Spinal cord (tissue), 10 donors: ENCODE data around the gene CACNA1D. TPM values are rescaled to one million over a fixed set of nuclear protein-coding genes. Genes with fewer than 3 reads are reported as not detected.

ENCODE experiments used
- DNase-seq, 6 donors: peaks; one replicate each; pipeline versions ENCODE4 v3.0.0 to v3.0.0-alpha.2; 2013 to 2015; ENCODE audit warnings: low spot score in 6 of 6, low read depth in 4 of 6
- H3K27ac ChIP-seq: one replicate; pipeline ENCODE4 v1.5.1; 2013; ENCODE audit warnings: low read depth, low read length, control low read depth
- H3K27me3 ChIP-seq: one replicate; pipeline ENCODE4 v1.6.1; 2013; ENCODE audit warnings: low read length; ENCODE audit not compliant: control insufficient read depth, insufficient read depth
- H3K36me3 ChIP-seq: one replicate; pipeline ENCODE4 v1.6.1; 2013; ENCODE audit warnings: low read length; ENCODE audit not compliant: control insufficient read depth, insufficient read depth
- H3K4me1 ChIP-seq: one replicate; pipeline ENCODE4 v1.6.1; 2013; ENCODE audit warnings: low read length; ENCODE audit not compliant: control insufficient read depth, insufficient read depth
- H3K4me3 ChIP-seq: one replicate; pipeline ENCODE4 v1.5.1; 2013; ENCODE audit warnings: low read depth, low read length, control low read depth
- H3K9me3 ChIP-seq: one replicate; pipeline ENCODE4 v1.6.1; 2013; ENCODE audit warnings: low read length; ENCODE audit not compliant: control insufficient read depth, insufficient read depth
- WGBS: methylation state at CpG from one replicate; pipeline ENCODE4 v1.1.5; 2013; ENCODE audit warnings: missing lambda C conversion rate; ENCODE audit not compliant: insufficient coverage; 5-methylcytosine and 5-hydroxymethylcytosine counted together
- polyA plus RNA-seq, 2 donors: library from polyadenylated mRNA; unstranded; fragments of 120-200 nt; gene quantifications; one replicate each; pipeline ENCODE4 v1.2.1, GENCODE V29; 2013; ENCODE audit not compliant: insufficient read length in 2 of 2
- total RNA-seq, 2 donors: library from RNA; depleted of rRNA in 1 of 2; stranded (reverse); fragments of 120-200 nt in 1 of 2; fragments of >200 nt in 1 of 2; gene quantifications; one replicate each; pipeline versions ENCODE4 v1.2.3 to v1.2.4, GENCODE V29; 2013 to 2014
- donor health status: healthy.

The CACNA1D gene
- total and polyA plus RNA-seq, 4 donors = 14.1 to 37.5 (median 24.4) TPM

DNA sequence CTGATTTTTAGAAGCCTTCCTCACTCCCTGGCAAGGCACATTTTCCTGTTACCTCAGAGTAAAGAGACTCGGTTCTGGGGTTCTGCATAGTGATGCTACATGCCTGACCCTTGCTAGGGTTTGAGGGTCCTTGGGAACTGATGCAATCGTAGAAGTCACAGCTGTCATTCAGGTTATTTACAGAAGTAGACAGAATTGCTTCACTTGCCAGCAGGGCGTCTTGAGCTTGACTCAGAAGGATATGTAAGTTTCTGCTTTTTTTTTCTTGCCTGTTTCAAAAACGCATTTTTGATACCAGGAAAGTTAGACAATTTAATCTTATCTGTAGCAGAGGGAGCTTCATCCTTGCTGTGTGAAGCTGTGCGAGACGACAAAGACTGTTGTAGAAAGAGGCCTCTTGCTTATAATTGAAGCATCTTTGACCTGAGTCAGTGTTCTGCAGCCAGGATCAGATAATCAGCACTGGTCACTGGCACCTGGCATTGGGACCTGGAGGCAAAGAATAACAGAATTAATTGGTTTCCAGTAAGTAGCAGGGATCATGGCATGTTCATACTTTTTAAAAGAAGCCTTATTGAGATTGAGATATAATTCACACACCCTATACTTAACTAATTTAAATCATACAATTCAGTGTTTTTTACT, 24.8 kb downstream of the CACNA1D start:
- Histone ChIP-seq H3K9me3 (no peaks in the 10 kb centered on the region), H3K36me3 (no peaks in the 10 kb centered on the region), H3K27me3 (no peaks in the 10 kb centered on the region), H3K4me1 (no peaks in the 10 kb centered on the region), H3K27ac (no peak overlapping the region), H3K4me3 (no peak overlapping the region)
- 74% methylated on average over 4 of the region's 6 CpGs for WGBS
- DNase-seq = no peak

DNA sequence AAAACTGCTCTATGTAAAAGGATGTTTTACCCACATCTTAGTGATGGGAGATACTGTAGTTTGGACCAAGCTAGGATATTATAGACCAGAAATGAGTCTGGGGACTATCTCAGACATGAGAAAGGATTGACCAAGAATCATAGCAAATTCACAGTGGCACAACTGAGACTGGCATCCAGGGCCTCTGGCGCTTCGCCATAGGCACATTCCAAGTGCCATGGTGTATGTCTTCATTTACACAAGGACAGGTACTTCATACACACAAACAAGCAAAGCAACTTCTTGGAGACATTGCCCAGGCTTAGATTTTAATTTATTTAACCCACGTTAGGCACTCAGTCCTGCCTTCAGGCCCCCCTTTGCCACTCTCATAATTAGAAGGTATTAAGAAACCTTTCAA, 28.9 kb downstream of the CACNA1D start:
- no peaks in the 10 kb centered on the region for H3K9me3 ChIP-seq
- 94% methylated on average over 2 of the region's 3 CpGs for WGBS
- peaks cover 4% of the 10 kb centered on the region for H3K4me1 ChIP-seq
- no peak for DNase-seq
- H3K36me3 ChIP-seq = no peaks in the 10 kb centered on the region
- H3K4me3 ChIP-seq = no peak overlapping the region
- H3K27me3 ChIP-seq = no peaks in the 10 kb centered on the region
- H3K27ac ChIP-seq = no peak overlapping the region

DNA sequence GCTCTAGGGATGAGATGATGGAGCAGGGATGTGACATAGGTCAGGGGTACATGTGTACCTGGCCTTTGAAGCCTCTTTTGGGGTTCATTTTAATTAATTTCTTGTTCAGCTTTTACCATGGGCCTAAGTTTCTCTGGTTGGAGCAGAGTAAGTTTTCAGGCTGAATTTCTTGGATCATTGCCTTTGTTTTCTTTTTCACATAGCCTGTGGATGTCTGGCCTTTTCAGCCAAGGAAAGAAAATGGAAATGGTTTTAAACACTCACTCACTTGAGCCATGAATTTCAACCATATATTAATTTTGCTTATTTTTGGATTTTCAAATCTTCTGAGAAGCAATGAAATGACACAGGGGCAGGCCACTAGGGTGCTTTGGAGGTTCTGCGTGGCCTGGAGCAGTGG, 30.2 kb downstream of the CACNA1D start:
- Histone ChIP-seq H3K4me3 (no peak overlapping the region), H3K27ac (peak overlapping the region; percentile 35), H3K27me3 (no peaks in the 10 kb centered on the region), H3K36me3 (no peaks in the 10 kb centered on the region), H3K4me1 (peaks cover 4% of the 10 kb centered on the region), H3K9me3 (no peaks in the 10 kb centered on the region)
- no CpG with 5 or more reads among the region's 1 CpG for WGBS
- peak in 1 of 6 donors; percentile 28 for DNase-seq

DNA sequence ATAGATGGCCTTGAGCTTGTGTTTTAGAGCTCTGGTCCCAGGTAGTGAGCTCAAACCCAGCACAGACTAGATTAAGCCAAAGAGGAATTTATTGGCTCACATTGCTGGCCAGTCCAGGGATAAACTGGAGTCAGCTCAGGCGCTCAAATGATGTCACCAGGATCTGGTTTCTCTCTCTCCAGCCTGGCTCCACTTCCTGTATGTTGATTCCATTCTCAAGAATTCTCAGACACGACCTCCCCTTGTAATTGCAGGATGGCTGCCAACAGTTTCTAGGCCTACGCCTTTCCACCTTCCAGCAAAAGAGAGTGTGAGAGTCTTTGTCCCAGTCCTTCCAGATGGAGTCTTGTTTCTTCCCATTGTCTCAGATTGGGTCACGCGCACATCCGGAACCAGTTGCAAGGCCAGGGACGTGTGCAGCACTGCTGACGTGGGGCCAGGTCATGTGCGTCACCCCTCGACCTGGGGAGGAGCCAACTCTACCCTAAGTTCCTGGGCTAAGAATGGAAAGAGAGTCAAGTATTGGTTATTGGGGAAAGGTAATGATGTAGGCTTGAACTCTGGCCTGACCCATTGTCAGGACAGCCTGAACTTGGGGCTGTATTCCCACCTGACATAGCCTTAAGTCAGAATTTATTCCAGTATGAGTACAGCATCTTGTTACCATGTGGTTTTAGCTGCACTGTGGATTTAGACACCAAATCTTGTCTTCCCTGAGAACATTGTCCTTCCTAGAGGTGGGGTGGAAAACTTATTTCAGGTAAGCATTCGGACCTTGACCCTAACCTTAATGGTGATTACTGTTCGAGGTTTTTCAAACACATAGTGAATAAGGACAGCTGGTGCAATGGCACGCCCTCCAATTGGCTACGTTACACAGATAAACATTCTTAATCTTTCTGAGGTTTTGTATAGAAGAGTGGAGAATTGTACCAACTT, 31.6 kb downstream of the CACNA1D start:
- no peaks in the 10 kb centered on the region for H3K27me3 ChIP-seq
- H3K36me3 ChIP-seq = no peaks in the 10 kb centered on the region
- H3K4me1 ChIP-seq = peaks cover 4% of the 10 kb centered on the region
- H3K27ac ChIP-seq = peak overlapping the region; percentile 13
- H3K4me3 ChIP-seq = no peak overlapping the region
- H3K9me3 ChIP-seq = no peaks in the 10 kb centered on the region
- DNase-seq = peak in 1 of 6 donors; percentile 41
- 88% methylated on average over 10 of the region's 14 CpGs for WGBS

- H3K4me1 ChIP-seq = peaks cover 4% of the 10 kb centered on the region
- WGBS = 90% methylated on average over 2 of the region's 4 CpGs
- H3K27me3 ChIP-seq = no peaks in the 10 kb centered on the region
- DNase-seq = no peak
- no peaks in the 10 kb centered on the region for H3K36me3 ChIP-seq
- H3K27ac ChIP-seq = no peak overlapping the region
- no peak overlapping the region for H3K4me3 ChIP-seq
- H3K9me3 ChIP-seq = no peaks in the 10 kb centered on the region
Observed at GRCh38 chr3:53526704-53527055, 32.3 kb downstream of the CACNA1D start.

GRCh38 chr3:53530205-53530604, 35.8 kb downstream of the CACNA1D start:
- Histone ChIP-seq H3K27me3 (no peaks in the 10 kb centered on the region), H3K4me3 (no peak overlapping the region), H3K27ac (no peak overlapping the region), H3K36me3 (peaks cover 4% of the 10 kb centered on the region), H3K4me1 (peaks cover 6% of the 10 kb centered on the region), H3K9me3 (no peaks in the 10 kb centered on the region)
- DNase-seq = no peak
- WGBS = 88% methylated on average over 1 of the region's 4 CpGs

GRCh38 chr3:53531749-53532148, 37.3 kb downstream of the CACNA1D start:
- DNase-seq = peak in 1 of 6 donors; percentile 28
- H3K4me3 ChIP-seq = no peak overlapping the region
- no peaks in the 10 kb centered on the region for H3K27me3 ChIP-seq
- no peaks in the 10 kb centered on the region for H3K9me3 ChIP-seq
- H3K27ac ChIP-seq = no peak overlapping the region
- peaks cover 6% of the 10 kb centered on the region for H3K4me1 ChIP-seq
- WGBS = 60% methylated on average over 1 of the region's 3 CpGs
- H3K36me3 ChIP-seq = peaks cover 4% of the 10 kb centered on the region

GRCh38 chr3:53533472-53533871, 39.1 kb downstream of the CACNA1D start:
- no peak overlapping the region for H3K27ac ChIP-seq
- 51% methylated on average over 5 of the region's 6 CpGs for WGBS
- no peak for DNase-seq
- H3K4me1 ChIP-seq = peaks cover 6% of the 10 kb centered on the region
- H3K27me3 ChIP-seq = no peaks in the 10 kb centered on the region
- peaks cover 4% of the 10 kb centered on the region for H3K36me3 ChIP-seq
- H3K9me3 ChIP-seq = no peaks in the 10 kb centered on the region
- no peak overlapping the region for H3K4me3 ChIP-seq

GRCh38 chr3:53534216-53534615, 39.8 kb downstream of the CACNA1D start:
- Histone ChIP-seq H3K9me3 (no peaks in the 10 kb centered on the region), H3K4me3 (no peak overlapping the region), H3K4me1 (peaks cover 9% of the 10 kb centered on the region), H3K27me3 (no peaks in the 10 kb centered on the region), H3K27ac (no peak overlapping the region), H3K36me3 (peaks cover 4% of the 10 kb centered on the region)
- WGBS = 83% methylated on average over 7 of the region's 9 CpGs
- no peak for DNase-seq
